ENCODE results near the gene SLC8A3.

DNA sequence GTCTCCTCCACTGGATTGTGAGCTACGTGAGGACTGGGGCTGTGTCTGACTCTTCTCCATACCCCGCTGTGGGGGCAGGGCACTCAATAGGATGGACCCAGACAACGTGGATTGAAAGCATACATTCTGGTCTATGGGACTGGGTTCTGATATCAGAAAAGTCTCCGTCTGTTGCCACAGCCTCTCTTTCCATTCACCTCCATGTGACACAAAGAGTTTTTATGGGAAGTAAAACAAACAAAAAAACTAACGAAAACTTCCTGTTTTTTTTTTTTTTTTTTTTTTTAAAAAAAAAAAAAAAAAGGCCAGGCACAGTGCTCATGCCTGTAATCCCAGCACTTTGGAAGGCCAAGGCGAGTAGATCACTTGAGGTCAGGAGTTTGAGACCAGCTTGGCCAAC lies 44.7 kb downstream of the SLC8A3 start:
- no peak for TF ChIP-seq POLR2A (IDR thresholded peaks at IDR 0.05)
- no peak for TF ChIP-seq CTCF (IDR thresholded peaks at IDR 0.05)
- no peak for TF ChIP-seq EP300 (IDR thresholded peaks at IDR 0.05)
- TF ChIP-seq POLR2AphosphoS5 (IDR thresholded peaks at IDR 0.05): no peak
